Neural cell (in vitro differentiated cells): Measurements from ENCODE around the gene PIGO. TPM values are rescaled to one million over a fixed set of nuclear protein-coding genes. Genes with fewer than 3 reads are reported as not detected.

ENCODE experiments used
- H2AFZ ChIP-seq: fragments of 200-600, 300-800 bp; sonication (generic), shearing (Covaris generic); 2 replicates; pipeline ENCODE4 v1.6.0; 2014; ENCODE audit warnings: low read depth, mild to moderate bottlenecking, antibody characterized with exemption, low read length, moderate library complexity
- H3F3A ChIP-seq: fragments of 200-600 bp; shearing (Covaris generic); 2 replicates; pipeline ENCODE4 v1.6.1; 2016; ENCODE audit warnings: mild to moderate bottlenecking, moderate library complexity, mixed read lengths, antibody characterized with exemption, low read length; ENCODE audit not compliant: insufficient read depth, poor library complexity, severe bottlenecking
- H3K27ac ChIP-seq: fragments of 200-600, 300-800 bp; sonication (generic), shearing (Covaris generic); 2 replicates; pipeline ENCODE4 v1.5.1; 2014; ENCODE audit warnings: mild to moderate bottlenecking, low read length, moderate library complexity
- H3K27me3 ChIP-seq: fragments of 300-800, 200-600 bp; sonication (generic), shearing (Covaris generic); 2 replicates; pipeline ENCODE4 v1.6.0; 2014; ENCODE audit warnings: mild to moderate bottlenecking, low read depth, low read length, moderate library complexity; ENCODE audit not compliant: insufficient read depth
- H3K36me3 ChIP-seq: fragments of 300-800, 200-600 bp; sonication (generic), shearing (Covaris generic); 2 replicates; pipeline ENCODE4 v1.5.1; 2014; ENCODE audit warnings: mild to moderate bottlenecking, antibody characterized with exemption, low read length, moderate library complexity; ENCODE audit not compliant: insufficient read depth
- H3K4me2 ChIP-seq: fragments of 300-800, 200-600 bp; sonication (generic), shearing (Covaris generic); 2 replicates; pipeline ENCODE4 v1.6.0; 2014; ENCODE audit warnings: mild to moderate bottlenecking, low read length
- H3K4me3 ChIP-seq: fragments of 300-800, 200-600 bp; sonication (generic), shearing (Covaris generic); 2 replicates; pipeline ENCODE4 v1.5.1; 2014; ENCODE audit warnings: mild to moderate bottlenecking, low read length, moderate library complexity
- H3K79me2 ChIP-seq: fragments of 200-600 bp; shearing (Covaris generic); replicated peaks from 2 replicates; pipeline ENCODE4 v1.6.0; 2014; ENCODE audit warnings: mild to moderate bottlenecking, low read length, moderate library complexity; ENCODE audit not compliant: insufficient read depth
- H3K9ac ChIP-seq: fragments of 300-800, 200-600 bp; sonication (generic), shearing (Covaris generic); 2 replicates; pipeline ENCODE4 v1.6.1; 2016; ENCODE audit warnings: mild to moderate bottlenecking, low read length, mixed read lengths
- H3K9me2 ChIP-seq: fragments of 200-600 bp; shearing (Covaris generic); 2 replicates; pipeline ENCODE4 v1.6.1; 2016; ENCODE audit warnings: mild to moderate bottlenecking, low read length, mixed read lengths; ENCODE audit not compliant: insufficient read depth
- H3K9me3 ChIP-seq: fragments of 200-600, 300-800 bp; sonication (generic), shearing (Covaris generic); 2 replicates; pipeline ENCODE4 v1.6.1; 2016; ENCODE audit warnings: mild to moderate bottlenecking, mixed run types, low read length, moderate library complexity, mixed read lengths
- H4K20me1 ChIP-seq: fragments of 200-600 bp; shearing (Covaris generic); 2 replicates; pipeline ENCODE4 v1.6.1; 2016; ENCODE audit warnings: mild to moderate bottlenecking, mixed run types; ENCODE audit not compliant: insufficient read depth
- CTCF ChIP-seq: fragments of 450-650 bp; IDR thresholded peaks from 2 replicates; pipeline ENCODE4 v1.5.1; 2014; ENCODE audit warnings: antibody characterized with exemption, mild to moderate bottlenecking, moderate library complexity; ENCODE audit not compliant: poor library complexity, severe bottlenecking
- EP300 ChIP-seq: fragments of 450-650 bp; conservative IDR thresholded peaks from 2 replicates; pipeline ENCODE4 v1.6.1; 2014; ENCODE audit warnings: antibody characterized with exemption, mild to moderate bottlenecking, moderate library complexity; ENCODE audit not compliant: poor library complexity, severe bottlenecking
- EZH2 ChIP-seq: fragments of 200-600, 300-800 bp; shearing (Covaris generic), sonication (generic); IDR thresholded peaks from 2 replicates; pipeline ENCODE4 v1.6.1; 2014; ENCODE audit warnings: antibody characterized with exemption, low read length, borderline replicate concordance, mild to moderate bottlenecking; ENCODE audit not compliant: insufficient read depth, poor library complexity, severe bottlenecking
- MXI1 ChIP-seq: fragments of 450-650 bp; conservative IDR thresholded peaks from 2 replicates; pipeline ENCODE4 v1.6.1; 2014; ENCODE audit warnings: antibody characterized with exemption, mild to moderate bottlenecking; ENCODE audit not compliant: poor library complexity, severe bottlenecking
- POLR2AphosphoS5 ChIP-seq: IDR thresholded peaks from 2 replicates; pipeline ENCODE4 v1.6.1; 2012
- RAD21 ChIP-seq: fragments of 450-650 bp; conservative IDR thresholded peaks from 2 replicates; pipeline ENCODE4 v1.6.1; 2014; ENCODE audit warnings: antibody characterized with exemption, mild to moderate bottlenecking, moderate library complexity
- SMC3 ChIP-seq: fragments of 450-650 bp; conservative IDR thresholded peaks from 2 replicates; pipeline ENCODE4 v1.6.1; 2014; ENCODE audit warnings: antibody characterized with exemption, mild to moderate bottlenecking, moderate library complexity; ENCODE audit not compliant: poor library complexity
- TAF1 ChIP-seq: IDR thresholded peaks from 2 replicates; pipeline ENCODE4 v1.6.1; 2012; ENCODE audit warnings: low read depth
- polyA plus RNA-seq: library from polyadenylated mRNA; depleted of rRNA; stranded (reverse); fragments of >200 nt; gene quantifications from 2 replicates; pipeline ENCODE4 v1.2.3, GENCODE V29; 2014
- TF ChIP-seq, protein P1 (sequence below): IDR thresholded peaks from 2 replicates; pipeline ENCODE4 v1.6.1; 2012; ENCODE audit warnings: borderline replicate concordance

Gene PIGO
- polyA plus RNA-seq, 1 donor from 2014 or later: 8.5 TPM

DNA sequence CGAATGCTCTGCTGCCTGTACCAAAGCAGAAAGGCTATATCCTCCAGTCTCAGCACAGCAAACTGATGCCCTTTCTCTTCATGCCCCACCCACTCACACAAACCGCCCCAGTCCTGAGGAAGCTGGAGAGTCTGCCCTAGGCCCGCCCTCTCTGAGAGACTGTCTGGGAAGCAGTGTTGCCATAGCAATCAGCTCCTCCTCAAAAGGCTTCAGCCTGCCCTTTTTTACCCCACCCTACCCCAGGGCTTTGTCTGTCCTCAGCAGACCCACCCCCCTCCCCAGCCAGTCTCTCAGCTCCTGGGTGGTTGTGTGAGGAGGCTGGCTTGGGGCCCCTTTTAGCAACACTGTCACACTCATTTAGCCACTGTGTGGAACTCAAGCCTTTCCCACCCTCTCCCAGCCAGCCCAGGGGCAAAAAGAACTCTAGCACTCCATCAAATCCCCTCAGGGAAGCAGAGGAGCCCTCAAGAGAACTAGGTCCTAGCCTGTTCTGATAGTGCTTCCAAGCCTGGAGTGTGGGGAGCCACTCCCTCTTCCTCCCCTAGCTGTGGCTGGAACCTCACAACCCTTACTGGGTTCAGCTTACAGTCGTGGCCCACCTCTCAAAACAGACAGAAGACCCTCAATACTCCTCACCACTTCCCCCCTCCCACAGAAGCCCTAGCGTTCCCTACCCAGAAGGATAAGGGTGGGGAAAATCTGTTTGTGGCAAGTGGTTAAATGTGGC lies 17.9 kb upstream of the PIGO start:
- H3K27me3 ChIP-seq: no peaks in the 10 kb centered on the region
- peak overlapping the region; percentile 85 for H3K9ac ChIP-seq
- H4K20me1 ChIP-seq: no peaks in the 10 kb centered on the region
- peak overlapping the region; percentile 8 for H2AFZ ChIP-seq
- TF ChIP-seq RAD21 (no peak), EP300 (peak; percentile 50), POLR2AphosphoS5 (peak; percentile 89), EZH2 (no peak), MXI1 (no peak), SMC3 (no peak), TAF1 (peak; percentile 79), CTCF (no peak)
- TF ChIP-seq, protein P1, sequence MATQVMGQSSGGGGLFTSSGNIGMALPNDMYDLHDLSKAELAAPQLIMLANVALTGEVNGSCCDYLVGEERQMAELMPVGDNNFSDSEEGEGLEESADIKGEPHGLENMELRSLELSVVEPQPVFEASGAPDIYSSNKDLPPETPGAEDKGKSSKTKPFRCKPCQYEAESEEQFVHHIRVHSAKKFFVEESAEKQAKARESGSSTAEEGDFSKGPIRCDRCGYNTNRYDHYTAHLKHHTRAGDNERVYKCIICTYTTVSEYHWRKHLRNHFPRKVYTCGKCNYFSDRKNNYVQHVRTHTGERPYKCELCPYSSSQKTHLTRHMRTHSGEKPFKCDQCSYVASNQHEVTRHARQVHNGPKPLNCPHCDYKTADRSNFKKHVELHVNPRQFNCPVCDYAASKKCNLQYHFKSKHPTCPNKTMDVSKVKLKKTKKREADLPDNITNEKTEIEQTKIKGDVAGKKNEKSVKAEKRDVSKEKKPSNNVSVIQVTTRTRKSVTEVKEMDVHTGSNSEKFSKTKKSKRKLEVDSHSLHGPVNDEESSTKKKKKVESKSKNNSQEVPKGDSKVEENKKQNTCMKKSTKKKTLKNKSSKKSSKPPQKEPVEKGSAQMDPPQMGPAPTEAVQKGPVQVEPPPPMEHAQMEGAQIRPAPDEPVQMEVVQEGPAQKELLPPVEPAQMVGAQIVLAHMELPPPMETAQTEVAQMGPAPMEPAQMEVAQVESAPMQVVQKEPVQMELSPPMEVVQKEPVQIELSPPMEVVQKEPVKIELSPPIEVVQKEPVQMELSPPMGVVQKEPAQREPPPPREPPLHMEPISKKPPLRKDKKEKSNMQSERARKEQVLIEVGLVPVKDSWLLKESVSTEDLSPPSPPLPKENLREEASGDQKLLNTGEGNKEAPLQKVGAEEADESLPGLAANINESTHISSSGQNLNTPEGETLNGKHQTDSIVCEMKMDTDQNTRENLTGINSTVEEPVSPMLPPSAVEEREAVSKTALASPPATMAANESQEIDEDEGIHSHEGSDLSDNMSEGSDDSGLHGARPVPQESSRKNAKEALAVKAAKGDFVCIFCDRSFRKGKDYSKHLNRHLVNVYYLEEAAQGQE: peak; percentile 75
- H3K4me2 ChIP-seq: peak overlapping the region; percentile 94
- no peaks in the 10 kb centered on the region for H3K9me2 ChIP-seq
- peak overlapping the region; percentile 95 for H3K27ac ChIP-seq
- peaks cover 6% of the 10 kb centered on the region for H3F3A ChIP-seq
- H3K4me3 ChIP-seq: peak overlapping the region; percentile 88
- H3K36me3 ChIP-seq: no peaks in the 10 kb centered on the region
- H3K9me3 ChIP-seq: no peaks in the 10 kb centered on the region
- peaks cover 36% of the 10 kb centered on the region for H3K79me2 ChIP-seq

DNA sequence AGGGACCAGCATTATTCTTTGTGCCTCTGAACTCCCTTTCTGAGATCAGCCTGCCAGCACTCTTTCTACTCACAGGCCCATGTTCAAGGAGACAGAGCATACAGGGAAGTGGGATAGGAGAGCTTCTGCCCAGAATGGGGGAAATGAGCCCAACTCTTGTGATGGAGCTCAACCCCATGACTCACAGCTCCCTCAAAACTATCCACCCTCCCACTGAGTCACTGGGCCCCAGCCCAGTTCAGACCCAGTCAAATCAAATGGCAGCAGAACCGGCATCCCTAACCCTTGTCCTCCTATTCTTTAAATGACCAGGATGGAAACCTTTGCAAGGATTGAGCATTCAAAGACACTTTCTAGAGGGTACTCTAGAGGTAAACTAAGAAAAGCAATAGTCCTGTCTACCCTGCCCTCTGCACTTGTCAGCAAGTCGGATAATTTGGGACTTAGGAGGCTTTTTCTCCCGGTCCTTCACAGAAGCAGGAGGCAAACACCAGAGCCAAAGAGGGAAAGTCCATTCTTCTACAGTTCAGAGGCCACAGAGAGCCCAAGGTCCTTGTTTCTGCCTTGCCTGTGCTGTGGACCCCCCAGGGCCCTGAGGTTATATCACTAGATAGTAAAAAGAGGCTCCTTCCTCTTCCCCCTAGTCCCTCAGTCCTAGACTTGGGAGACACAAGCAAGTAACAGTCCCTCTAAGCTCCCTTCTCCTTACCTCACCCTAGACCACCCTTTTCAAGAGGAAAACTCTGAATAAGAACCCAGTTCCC lies 16.0 kb upstream of the PIGO start:
- no peak overlapping the region for H2AFZ ChIP-seq
- H3K79me2 ChIP-seq: peaks cover 45% of the 10 kb centered on the region
- H3K9ac ChIP-seq: peak overlapping the region; percentile 46
- H3K9me2 ChIP-seq: no peaks in the 10 kb centered on the region
- peak overlapping the region; percentile 97 for H3K4me3 ChIP-seq
- H3K27me3 ChIP-seq: no peaks in the 10 kb centered on the region
- TF ChIP-seq CTCF: no peak
- TF ChIP-seq, protein P1: no peak
- TF ChIP-seq EZH2: no peak
- no peak for TF ChIP-seq EP300
- no peak for TF ChIP-seq MXI1
- no peak for TF ChIP-seq POLR2AphosphoS5
- no peaks in the 10 kb centered on the region for H4K20me1 ChIP-seq
- peak overlapping the region; percentile 75 for H3K4me2 ChIP-seq
- no peaks in the 10 kb centered on the region for H3K9me3 ChIP-seq
- H3F3A ChIP-seq: peaks cover 6% of the 10 kb centered on the region
- no peaks in the 10 kb centered on the region for H3K36me3 ChIP-seq
- H3K27ac ChIP-seq: peak overlapping the region; percentile 73
